Liver (tissue), 9 donors: ENCODE results near the gene CHTF8. TPM values are rescaled to one million over a fixed set of nuclear protein-coding genes. Genes with fewer than 3 reads are reported as not detected.

Experiments
- DNase-seq: peaks from one replicate; pipeline ENCODE4 v3.0.0-alpha.2; 2017; ENCODE audit warnings: low spot score
- H3K27ac ChIP-seq, 2 donors: one replicate each; pipeline ENCODE4 v1.7.0; 2013; ENCODE audit warnings: inconsistent platforms in 2 of 2, low read length in 2 of 2, control low read depth in 1 of 2, low read depth in 1 of 2, mild to moderate bottlenecking in 1 of 2
- H3K27me3 ChIP-seq, 4 donors: one replicate each; pipeline versions ENCODE4 v1.6.1 to v1.7.0; 2013; ENCODE audit warnings: low read length in 3 of 4, inconsistent platforms in 1 of 4, mild to moderate bottlenecking in 1 of 4, moderate library complexity in 1 of 4; ENCODE audit not compliant: control insufficient read depth in 4 of 4, insufficient read depth in 4 of 4
- H3K36me3 ChIP-seq, 4 donors: one replicate each; pipeline versions ENCODE4 v1.6.1 to v1.7.0; 2013; ENCODE audit warnings: low read length in 3 of 4, mild to moderate bottlenecking in 3 of 4, low read depth in 1 of 4, moderate library complexity in 1 of 4; ENCODE audit not compliant: control insufficient read depth in 4 of 4, insufficient read depth in 3 of 4
- H3K4me1 ChIP-seq, 4 donors: one replicate each; pipeline versions ENCODE4 v1.6.1 to v1.7.0; 2013; ENCODE audit warnings: low read length in 3 of 4, mild to moderate bottlenecking in 3 of 4, moderate library complexity in 1 of 4; ENCODE audit not compliant: control insufficient read depth in 4 of 4, insufficient read depth in 4 of 4
- H3K4me3 ChIP-seq, 3 donors: one replicate each; pipeline versions ENCODE4 v1.6.1 to v1.7.0; 2013; ENCODE audit warnings: low read length in 3 of 3, control low read depth in 1 of 3, low read depth in 1 of 3, mild to moderate bottlenecking in 1 of 3
- H3K9ac ChIP-seq, 2 donors: one replicate each; pipeline ENCODE4 v1.7.0; 2013; ENCODE audit warnings: low read length in 2 of 2, mild to moderate bottlenecking in 2 of 2, moderate library complexity in 2 of 2, control low read depth in 1 of 2, low read depth in 1 of 2
- H3K9me3 ChIP-seq, 4 donors: one replicate each; pipeline versions ENCODE4 v1.6.1 to v1.7.0; 2013; ENCODE audit warnings: low read length in 3 of 4; ENCODE audit not compliant: control insufficient read depth in 4 of 4
- ATF3 ChIP-seq: IDR thresholded peaks from 2 replicates; pipeline ENCODE4 v1.6.1; 2016; ENCODE audit warnings: antibody characterized with exemption
- CTCF ChIP-seq: fragments of 150-350 bp; IDR thresholded peaks from 2 replicates; pipeline ENCODE4 v1.5.1; 2017; ENCODE audit warnings: improper control_type of control experiment, low read depth, low read length; ENCODE audit not compliant: missing input control
- EGR1 ChIP-seq, 2 donors: IDR thresholded peaks; 2 replicates each; pipeline ENCODE4 v1.6.1; 2016 to 2018; ENCODE audit warnings: antibody characterized with exemption in 2 of 2, low read depth in 2 of 2
- FOXA1 ChIP-seq: IDR thresholded peaks from 2 replicates; pipeline ENCODE4 v1.6.1; 2016; ENCODE audit warnings: antibody characterized with exemption
- GABPA ChIP-seq, 2 donors: IDR thresholded peaks in 1 of 2; conservative IDR thresholded peaks in 1 of 2; 2 replicates each; pipeline ENCODE4 v1.6.1; 2016; ENCODE audit warnings: antibody characterized with exemption in 2 of 2, mild to moderate bottlenecking in 1 of 2, moderate library complexity in 1 of 2
- HNF4A ChIP-seq, 2 donors: conservative IDR thresholded peaks; 2 replicates each; pipeline ENCODE4 v1.6.1; 2016; ENCODE audit warnings: antibody characterized with exemption in 2 of 2, mild to moderate bottlenecking in 2 of 2
- HNF4G ChIP-seq: IDR thresholded peaks from 2 replicates; pipeline ENCODE4 v1.6.1; 2016; ENCODE audit warnings: antibody characterized with exemption
- JUND ChIP-seq, 2 donors: IDR thresholded peaks; 2 replicates each; pipeline ENCODE4 v1.6.1; 2016; ENCODE audit warnings: antibody characterized with exemption in 2 of 2
- NR2F2 ChIP-seq: IDR thresholded peaks from 2 replicates; pipeline ENCODE4 v1.6.1; 2016; ENCODE audit warnings: antibody characterized with exemption
- REST ChIP-seq: IDR thresholded peaks from 2 replicates; pipeline ENCODE4 v1.6.1; 2016; ENCODE audit warnings: antibody characterized with exemption, mild to moderate bottlenecking
- RXRA ChIP-seq, 2 donors: IDR thresholded peaks; 2 replicates each; pipeline ENCODE4 v1.6.1; 2017 to 2018; ENCODE audit warnings: antibody characterized with exemption in 2 of 2, mild to moderate bottlenecking in 1 of 2
- ZBTB33 ChIP-seq: IDR thresholded peaks from 2 replicates; pipeline ENCODE4 v1.6.1; 2016; ENCODE audit warnings: antibody characterized with exemption
- WGBS: extraction: QIAGEN DNeasy Blood & Tissue Kit; methylation state at CpG from one replicate; pipeline ENCODE4 v1.1.7; 2013; 5-methylcytosine and 5-hydroxymethylcytosine counted together
- polyA plus RNA-seq, 2 donors: library from polyadenylated mRNA; stranded (reverse) in 1 of 2; unstranded in 1 of 2; fragments of 200-250 nt in 1 of 2; fragments of >200 nt in 1 of 2; fragmentation: Nextera tagmentation in 1 of 2; extraction: Ambion mirVana in 1 of 2; gene quantifications; one replicate each; pipeline versions ENCODE4 v1.2.1 to v1.2.3, GENCODE V29; 2013 to 2015
- total RNA-seq, 2 donors: library from RNA; depleted of rRNA; stranded (reverse); fragments of >200 nt; gene quantifications; one replicate each; pipeline ENCODE4 v1.2.3, GENCODE V29; 2014
- donor health status: healthy.
- donor health status: healthy.
- donor health status: healthy.
- donor health status: healthy.
- donor health status: healthy.

The CHTF8 gene
- total and polyA plus RNA-seq, 4 donors, result 15.2 to 56.9 (median 51.6) TPM

- WGBS, result 10% methylated on average over 52 of the region's 52 CpGs
- H3K4me1 ChIP-seq, result peaks cover 12 to 34% (median 24%) of the 10 kb centered on the region in 4 donors
- peaks cover 0 to 9% (median under 1%) of the 10 kb centered on the region in 4 donors for H3K36me3 ChIP-seq
- H3K9me3 ChIP-seq, result no peaks in the 10 kb centered on the region
- TF ChIP-seq CTCF (no peak), HNF4G (no peak), JUND (IDR thresholded peaks at IDR 0.05) (no peak), FOXA1 (no peak), GABPA (IDR thresholded peaks at IDR 0.05 in 1 of 2, conservative IDR thresholded peaks at IDR 0.05 in 1 of 2) (no peak), RXRA (IDR thresholded peaks at IDR 0.05) (no peak), REST (no peak), ZBTB33 (no peak), EGR1 (IDR thresholded peaks at IDR 0.05; ENCODE audit: low read depth in 2 of 2) (no peak)
- no peaks in the 10 kb centered on the region for H3K27me3 ChIP-seq
- peak overlapping the region in 1 of 3 donors; percentile 59 for H3K4me3 ChIP-seq
- no peak for DNase-seq
- H3K9ac ChIP-seq, result no peak overlapping the region
- H3K27ac ChIP-seq, result no peak overlapping the region
Measured at GRCh38 chr16:69107316-69107962, 24.9 kb downstream of the CHTF8 start.

- no peaks in the 10 kb centered on the region for H3K9me3 ChIP-seq
- TF ChIP-seq CTCF (no peak), NR2F2 (no peak), REST (no peak), HNF4A (conservative IDR thresholded peaks at IDR 0.05) (no peak), RXRA (IDR thresholded peaks at IDR 0.05) (no peak), ATF3 (no peak)
- no peak overlapping the region for H3K9ac ChIP-seq
- under 1% methylated on average over 55 of the region's 55 CpGs for WGBS
- H3K4me3 ChIP-seq, result peak overlapping the region; percentile 18 to 59 (median 41)
- DNase-seq, result no peak
- peaks cover 12 to 27% (median 24%) of the 10 kb centered on the region in 4 donors for H3K4me1 ChIP-seq
- H3K36me3 ChIP-seq, result peaks cover 0 to 9% (median under 1%) of the 10 kb centered on the region in 4 donors
- H3K27me3 ChIP-seq, result no peaks in the 10 kb centered on the region
- H3K27ac ChIP-seq, result no peak overlapping the region
Measured at GRCh38 chr16:69106491-69107315, 25.7 kb downstream of the CHTF8 start.
